ENCODE data around the gene WDR89. TPM values are rescaled to one million over a fixed set of nuclear protein-coding genes. Genes with fewer than 3 reads are reported as not detected.

Gene WDR89
- total and polyA plus RNA-seq, 9 of the 15 experiments (the other 6 are each of a cell fraction or from before 2014, with no cell fraction given), result 9.3 to 25.6 (median 16.2) TPM

DNA sequence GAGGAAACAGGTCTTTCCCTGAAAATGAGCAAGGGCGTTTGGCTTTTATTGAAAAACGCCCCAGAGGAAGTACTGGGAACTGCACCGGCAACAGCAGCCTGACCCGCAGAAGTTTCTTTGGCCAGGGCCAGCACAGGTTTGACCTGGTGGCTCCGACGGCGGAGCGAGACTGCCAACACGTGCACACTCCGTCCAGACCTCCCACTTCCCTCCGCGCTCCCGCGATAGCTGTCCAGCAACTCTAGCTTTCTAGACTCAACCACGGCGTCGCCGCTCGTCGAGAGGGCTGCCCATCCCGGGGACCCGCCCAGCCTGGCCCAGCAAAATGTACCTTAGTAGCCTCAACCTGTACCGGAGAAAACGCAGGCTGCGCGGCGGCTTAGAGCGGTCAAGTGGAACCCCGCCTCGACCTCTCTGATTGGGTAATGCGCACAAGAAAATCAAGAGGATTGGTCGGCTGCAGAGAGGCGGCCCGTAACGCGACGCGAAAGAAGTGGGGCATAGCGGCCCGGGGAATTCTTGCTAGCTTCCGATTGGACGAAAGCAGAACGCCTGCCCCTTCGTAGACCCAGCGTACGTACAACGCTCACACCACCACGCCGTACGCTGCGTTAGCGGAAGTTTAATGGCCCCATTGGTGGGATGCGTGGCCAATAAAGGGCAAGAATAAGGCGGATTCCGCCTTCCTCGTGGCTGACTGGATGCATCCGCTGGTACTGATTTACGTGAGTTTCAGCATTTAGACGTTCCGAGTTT lies at the start of gene WDR89 (continued):
- TF ChIP-seq ZNF124 (CRISPR knock-in tag; IDR thresholded peaks at IDR 0.05) (no peak), ZNF212 (CRISPR knock-in tag; IDR thresholded peaks at IDR 0.05) (no peak), RAD21 (CRISPR knock-in tag; conservative IDR thresholded peaks at IDR 0.05 in 1 of 2, IDR thresholded peaks at IDR 0.05 in 1 of 2) (peak; percentile 20 to 23; a peak in 2 of 4 replicates), NEUROD1 (IDR thresholded peaks at IDR 0.05; ENCODE audit: borderline replicate concordance, low read depth, low read length, partially characterized antibody) (peak; percentile 73), ZNF431 (CRISPR knock-in tag; IDR thresholded peaks at IDR 0.05) (0 out of 2 replicates have a peak, but pooled peaks have one; percentile 39)
- TF ChIP-seq, protein P1, sequence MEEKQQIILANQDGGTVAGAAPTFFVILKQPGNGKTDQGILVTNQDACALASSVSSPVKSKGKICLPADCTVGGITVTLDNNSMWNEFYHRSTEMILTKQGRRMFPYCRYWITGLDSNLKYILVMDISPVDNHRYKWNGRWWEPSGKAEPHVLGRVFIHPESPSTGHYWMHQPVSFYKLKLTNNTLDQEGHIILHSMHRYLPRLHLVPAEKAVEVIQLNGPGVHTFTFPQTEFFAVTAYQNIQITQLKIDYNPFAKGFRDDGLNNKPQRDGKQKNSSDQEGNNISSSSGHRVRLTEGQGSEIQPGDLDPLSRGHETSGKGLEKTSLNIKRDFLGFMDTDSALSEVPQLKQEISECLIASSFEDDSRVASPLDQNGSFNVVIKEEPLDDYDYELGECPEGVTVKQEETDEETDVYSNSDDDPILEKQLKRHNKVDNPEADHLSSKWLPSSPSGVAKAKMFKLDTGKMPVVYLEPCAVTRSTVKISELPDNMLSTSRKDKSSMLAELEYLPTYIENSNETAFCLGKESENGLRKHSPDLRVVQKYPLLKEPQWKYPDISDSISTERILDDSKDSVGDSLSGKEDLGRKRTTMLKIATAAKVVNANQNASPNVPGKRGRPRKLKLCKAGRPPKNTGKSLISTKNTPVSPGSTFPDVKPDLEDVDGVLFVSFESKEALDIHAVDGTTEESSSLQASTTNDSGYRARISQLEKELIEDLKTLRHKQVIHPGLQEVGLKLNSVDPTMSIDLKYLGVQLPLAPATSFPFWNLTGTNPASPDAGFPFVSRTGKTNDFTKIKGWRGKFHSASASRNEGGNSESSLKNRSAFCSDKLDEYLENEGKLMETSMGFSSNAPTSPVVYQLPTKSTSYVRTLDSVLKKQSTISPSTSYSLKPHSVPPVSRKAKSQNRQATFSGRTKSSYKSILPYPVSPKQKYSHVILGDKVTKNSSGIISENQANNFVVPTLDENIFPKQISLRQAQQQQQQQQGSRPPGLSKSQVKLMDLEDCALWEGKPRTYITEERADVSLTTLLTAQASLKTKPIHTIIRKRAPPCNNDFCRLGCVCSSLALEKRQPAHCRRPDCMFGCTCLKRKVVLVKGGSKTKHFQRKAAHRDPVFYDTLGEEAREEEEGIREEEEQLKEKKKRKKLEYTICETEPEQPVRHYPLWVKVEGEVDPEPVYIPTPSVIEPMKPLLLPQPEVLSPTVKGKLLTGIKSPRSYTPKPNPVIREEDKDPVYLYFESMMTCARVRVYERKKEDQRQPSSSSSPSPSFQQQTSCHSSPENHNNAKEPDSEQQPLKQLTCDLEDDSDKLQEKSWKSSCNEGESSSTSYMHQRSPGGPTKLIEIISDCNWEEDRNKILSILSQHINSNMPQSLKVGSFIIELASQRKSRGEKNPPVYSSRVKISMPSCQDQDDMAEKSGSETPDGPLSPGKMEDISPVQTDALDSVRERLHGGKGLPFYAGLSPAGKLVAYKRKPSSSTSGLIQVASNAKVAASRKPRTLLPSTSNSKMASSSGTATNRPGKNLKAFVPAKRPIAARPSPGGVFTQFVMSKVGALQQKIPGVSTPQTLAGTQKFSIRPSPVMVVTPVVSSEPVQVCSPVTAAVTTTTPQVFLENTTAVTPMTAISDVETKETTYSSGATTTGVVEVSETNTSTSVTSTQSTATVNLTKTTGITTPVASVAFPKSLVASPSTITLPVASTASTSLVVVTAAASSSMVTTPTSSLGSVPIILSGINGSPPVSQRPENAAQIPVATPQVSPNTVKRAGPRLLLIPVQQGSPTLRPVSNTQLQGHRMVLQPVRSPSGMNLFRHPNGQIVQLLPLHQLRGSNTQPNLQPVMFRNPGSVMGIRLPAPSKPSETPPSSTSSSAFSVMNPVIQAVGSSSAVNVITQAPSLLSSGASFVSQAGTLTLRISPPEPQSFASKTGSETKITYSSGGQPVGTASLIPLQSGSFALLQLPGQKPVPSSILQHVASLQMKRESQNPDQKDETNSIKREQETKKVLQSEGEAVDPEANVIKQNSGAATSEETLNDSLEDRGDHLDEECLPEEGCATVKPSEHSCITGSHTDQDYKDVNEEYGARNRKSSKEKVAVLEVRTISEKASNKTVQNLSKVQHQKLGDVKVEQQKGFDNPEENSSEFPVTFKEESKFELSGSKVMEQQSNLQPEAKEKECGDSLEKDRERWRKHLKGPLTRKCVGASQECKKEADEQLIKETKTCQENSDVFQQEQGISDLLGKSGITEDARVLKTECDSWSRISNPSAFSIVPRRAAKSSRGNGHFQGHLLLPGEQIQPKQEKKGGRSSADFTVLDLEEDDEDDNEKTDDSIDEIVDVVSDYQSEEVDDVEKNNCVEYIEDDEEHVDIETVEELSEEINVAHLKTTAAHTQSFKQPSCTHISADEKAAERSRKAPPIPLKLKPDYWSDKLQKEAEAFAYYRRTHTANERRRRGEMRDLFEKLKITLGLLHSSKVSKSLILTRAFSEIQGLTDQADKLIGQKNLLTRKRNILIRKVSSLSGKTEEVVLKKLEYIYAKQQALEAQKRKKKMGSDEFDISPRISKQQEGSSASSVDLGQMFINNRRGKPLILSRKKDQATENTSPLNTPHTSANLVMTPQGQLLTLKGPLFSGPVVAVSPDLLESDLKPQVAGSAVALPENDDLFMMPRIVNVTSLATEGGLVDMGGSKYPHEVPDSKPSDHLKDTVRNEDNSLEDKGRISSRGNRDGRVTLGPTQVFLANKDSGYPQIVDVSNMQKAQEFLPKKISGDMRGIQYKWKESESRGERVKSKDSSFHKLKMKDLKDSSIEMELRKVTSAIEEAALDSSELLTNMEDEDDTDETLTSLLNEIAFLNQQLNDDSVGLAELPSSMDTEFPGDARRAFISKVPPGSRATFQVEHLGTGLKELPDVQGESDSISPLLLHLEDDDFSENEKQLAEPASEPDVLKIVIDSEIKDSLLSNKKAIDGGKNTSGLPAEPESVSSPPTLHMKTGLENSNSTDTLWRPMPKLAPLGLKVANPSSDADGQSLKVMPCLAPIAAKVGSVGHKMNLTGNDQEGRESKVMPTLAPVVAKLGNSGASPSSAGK (IDR thresholded peaks at IDR 0.05), result peak; percentile 98
- TF ChIP-seq, protein P2, sequence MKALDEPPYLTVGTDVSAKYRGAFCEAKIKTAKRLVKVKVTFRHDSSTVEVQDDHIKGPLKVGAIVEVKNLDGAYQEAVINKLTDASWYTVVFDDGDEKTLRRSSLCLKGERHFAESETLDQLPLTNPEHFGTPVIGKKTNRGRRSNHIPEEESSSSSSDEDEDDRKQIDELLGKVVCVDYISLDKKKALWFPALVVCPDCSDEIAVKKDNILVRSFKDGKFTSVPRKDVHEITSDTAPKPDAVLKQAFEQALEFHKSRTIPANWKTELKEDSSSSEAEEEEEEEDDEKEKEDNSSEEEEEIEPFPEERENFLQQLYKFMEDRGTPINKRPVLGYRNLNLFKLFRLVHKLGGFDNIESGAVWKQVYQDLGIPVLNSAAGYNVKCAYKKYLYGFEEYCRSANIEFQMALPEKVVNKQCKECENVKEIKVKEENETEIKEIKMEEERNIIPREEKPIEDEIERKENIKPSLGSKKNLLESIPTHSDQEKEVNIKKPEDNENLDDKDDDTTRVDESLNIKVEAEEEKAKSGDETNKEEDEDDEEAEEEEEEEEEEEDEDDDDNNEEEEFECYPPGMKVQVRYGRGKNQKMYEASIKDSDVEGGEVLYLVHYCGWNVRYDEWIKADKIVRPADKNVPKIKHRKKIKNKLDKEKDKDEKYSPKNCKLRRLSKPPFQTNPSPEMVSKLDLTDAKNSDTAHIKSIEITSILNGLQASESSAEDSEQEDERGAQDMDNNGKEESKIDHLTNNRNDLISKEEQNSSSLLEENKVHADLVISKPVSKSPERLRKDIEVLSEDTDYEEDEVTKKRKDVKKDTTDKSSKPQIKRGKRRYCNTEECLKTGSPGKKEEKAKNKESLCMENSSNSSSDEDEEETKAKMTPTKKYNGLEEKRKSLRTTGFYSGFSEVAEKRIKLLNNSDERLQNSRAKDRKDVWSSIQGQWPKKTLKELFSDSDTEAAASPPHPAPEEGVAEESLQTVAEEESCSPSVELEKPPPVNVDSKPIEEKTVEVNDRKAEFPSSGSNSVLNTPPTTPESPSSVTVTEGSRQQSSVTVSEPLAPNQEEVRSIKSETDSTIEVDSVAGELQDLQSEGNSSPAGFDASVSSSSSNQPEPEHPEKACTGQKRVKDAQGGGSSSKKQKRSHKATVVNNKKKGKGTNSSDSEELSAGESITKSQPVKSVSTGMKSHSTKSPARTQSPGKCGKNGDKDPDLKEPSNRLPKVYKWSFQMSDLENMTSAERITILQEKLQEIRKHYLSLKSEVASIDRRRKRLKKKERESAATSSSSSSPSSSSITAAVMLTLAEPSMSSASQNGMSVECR (CRISPR knock-in tag; IDR thresholded peaks at IDR 0.05), result peak; percentile 78
